ENCODE results near the gene ALK.

The ALK gene

GRCh38 chr2:29611850-29612249 lies 309.5 kb downstream of the ALK start:
- no peaks in the 10 kb centered on the region for H3K4me1 ChIP-seq (ENCODE audit: low read depth, poor library complexity, severe bottlenecking)

GRCh38 chr2:29611261-29611660 lies 310.1 kb downstream of the ALK start:
- no peak overlapping the region for H3K9ac ChIP-seq
- no peak overlapping the region for H3K4me2 ChIP-seq
- TF ChIP-seq CTCF (conservative IDR thresholded peaks at IDR 0.05; ENCODE audit: low read depth, low read length), result no peak
- H3K4me1 ChIP-seq (ENCODE audit: low read depth, poor library complexity, severe bottlenecking), result no peaks in the 10 kb centered on the region
- no peaks in the 10 kb centered on the region for H3K36me3 ChIP-seq (ENCODE audit: insufficient read depth)
- H3K27me3 ChIP-seq (ENCODE audit: insufficient read depth, low read depth), result no peaks in the 10 kb centered on the region
- no peak overlapping the region for H3K4me3 ChIP-seq (IDR thresholded peaks at IDR 0.05; ENCODE audit: insufficient read depth, low read depth, low read length)
- no peaks in the 10 kb centered on the region for H3K79me2 ChIP-seq (ENCODE audit: insufficient read depth, low read depth)
- H2AFZ ChIP-seq (ENCODE audit: low read depth), result no peak overlapping the region
- H3K27ac ChIP-seq, result no peak overlapping the region
- H4K20me1 ChIP-seq (ENCODE audit: insufficient read depth), result no peaks in the 10 kb centered on the region

More at GRCh38 chr2:29611850-29612249, 309.5 kb downstream of the ALK start:
- H3K4me3 ChIP-seq (IDR thresholded peaks at IDR 0.05; ENCODE audit: insufficient read depth, low read depth, low read length), result no peak overlapping the region
- no peaks in the 10 kb centered on the region for H3K27me3 ChIP-seq (ENCODE audit: insufficient read depth, low read depth)
- H3K27ac ChIP-seq, result no peak overlapping the region
- no peak overlapping the region for H3K9ac ChIP-seq
- TF ChIP-seq CTCF (conservative IDR thresholded peaks at IDR 0.05; ENCODE audit: low read depth, low read length), result no peak
- no peak overlapping the region for H3K4me2 ChIP-seq
- H3K36me3 ChIP-seq (ENCODE audit: insufficient read depth), result no peaks in the 10 kb centered on the region
- H3K79me2 ChIP-seq (ENCODE audit: insufficient read depth, low read depth), result no peaks in the 10 kb centered on the region
- no peaks in the 10 kb centered on the region for H4K20me1 ChIP-seq (ENCODE audit: insufficient read depth)
- no peak overlapping the region for H2AFZ ChIP-seq (ENCODE audit: low read depth)

GRCh38 chr2:29610569-29610968 lies 310.8 kb downstream of the ALK start:
- Histone ChIP-seq H3K79me2 (ENCODE audit: insufficient read depth, low read depth) (no peaks in the 10 kb centered on the region), H3K9ac (no peak overlapping the region), H2AFZ (ENCODE audit: low read depth) (no peak overlapping the region), H3K4me1 (ENCODE audit: low read depth, poor library complexity, severe bottlenecking) (no peaks in the 10 kb centered on the region), H3K4me2 (no peak overlapping the region), H3K36me3 (ENCODE audit: insufficient read depth) (no peaks in the 10 kb centered on the region), H3K27me3 (ENCODE audit: insufficient read depth, low read depth) (no peaks in the 10 kb centered on the region), H4K20me1 (ENCODE audit: insufficient read depth) (no peaks in the 10 kb centered on the region), H3K27ac (no peak overlapping the region), H3K4me3 (IDR thresholded peaks at IDR 0.05; ENCODE audit: insufficient read depth, low read depth, low read length) (no peak overlapping the region)
- no peak for TF ChIP-seq CTCF (conservative IDR thresholded peaks at IDR 0.05; ENCODE audit: low read depth, low read length)

GRCh38 chr2:29607038-29607420 lies 314.4 kb downstream of the ALK start:
- H4K20me1 ChIP-seq (ENCODE audit: insufficient read depth), result no peaks in the 10 kb centered on the region
- H3K9ac ChIP-seq, result no peak overlapping the region
- no peaks in the 10 kb centered on the region for H3K79me2 ChIP-seq (ENCODE audit: insufficient read depth, low read depth)
- H3K27ac ChIP-seq, result no peak overlapping the region
- no peak for TF ChIP-seq CTCF (conservative IDR thresholded peaks at IDR 0.05; ENCODE audit: low read depth, low read length)
- no peaks in the 10 kb centered on the region for H3K27me3 ChIP-seq (ENCODE audit: insufficient read depth, low read depth)
- H3K4me2 ChIP-seq, result no peak overlapping the region
- H3K36me3 ChIP-seq (ENCODE audit: insufficient read depth), result no peaks in the 10 kb centered on the region
- H3K4me3 ChIP-seq (IDR thresholded peaks at IDR 0.05; ENCODE audit: insufficient read depth, low read depth, low read length), result no peak overlapping the region
- H3K4me1 ChIP-seq (ENCODE audit: low read depth, poor library complexity, severe bottlenecking), result no peaks in the 10 kb centered on the region
- H2AFZ ChIP-seq (ENCODE audit: low read depth), result no peak overlapping the region
